HepG2 (cell line): Measurements from ENCODE around the gene CA11.

ENCODE experiments used
- TAF1 ChIP-seq: sonication (generic); formaldehyde crosslinking; IDR thresholded peaks from 2 replicates; pipeline ENCODE4 v1.4.0; 2020; ENCODE audit warnings: missing genetic modification reagents
- ZBTB49 ChIP-seq: sonication (generic); formaldehyde crosslinking; IDR thresholded peaks from 2 replicates; pipeline ENCODE4 v1.4.0; 2020; ENCODE audit warnings: missing genetic modification reagents, borderline replicate concordance
- ZNF558 ChIP-seq: sonication (generic); formaldehyde crosslinking; IDR thresholded peaks from 2 replicates; pipeline ENCODE4 v1.9.0; 2022; ENCODE audit warnings: mild to moderate bottlenecking, missing genetic modification reagents, borderline replicate concordance
- ZSCAN5A ChIP-seq: sonication (generic); formaldehyde crosslinking; IDR thresholded peaks from 2 replicates; pipeline ENCODE4 v1.8.0; 2022; ENCODE audit warnings: mild to moderate bottlenecking, missing genetic modification reagents, borderline replicate concordance

- TF ChIP-seq ZSCAN5A (CRISPR knock-in tag): no peak
- TF ChIP-seq ZBTB49: no peak
- TF ChIP-seq ZNF558 (CRISPR knock-in tag): no peak
- TF ChIP-seq TAF1: no peak
Measured at GRCh38 chr19:48632692-48633147, 13.3 kb downstream of the CA11 start.
